IMR-90 (cell line): ENCODE results near the gene DUOX1. TPM values are rescaled to one million over a fixed set of nuclear protein-coding genes. Genes with fewer than 3 reads are reported as not detected.

Experiments
- ATAC-seq: fragments of 200-7000 bp; cut with Tn5 transposase; 2 replicates; pipeline ENCODE4 v1.9.1; 2020; ENCODE audit warnings: low read depth, mild to moderate bottlenecking, moderate library complexity
- BruUV-seq: library from RNA; stranded (reverse); fragments of 400-500 nt; replicated peaks from 2 replicates; lab custom pipeline; 2021; lab: Mats Ljungman, UMichigan
- CTCF ChIA-PET: fragments of 300-600 bp; formaldehyde crosslinking; extraction: SDS; loops from one replicate; lab custom pipeline; 2021; ENCODE audit warnings: antibody characterized with exemption; lab: Yijun Ruan, JAX
- POLR2A ChIA-PET: fragments of 300-600 bp; sonication (Branson Sonifier 250); formaldehyde crosslinking; loops from one replicate; lab custom pipeline; 2022; ENCODE audit warnings: antibody characterized with exemption; ENCODE audit not compliant: unreplicated experiment; lab: Charles Lee
- DNase-seq: peaks from one replicate; pipeline ENCODE4 v3.0.0; 2013
- H2AFZ ChIP-seq: replicated peaks from 2 replicates; pipeline ENCODE3; 2013; ENCODE audit warnings: low read length, mild to moderate bottlenecking; ENCODE audit not compliant: poor library complexity
- H2AK5ac ChIP-seq: 2 replicates; pipeline ENCODE4 v1.6.1; 2013; ENCODE audit warnings: low read depth, low read length, inconsistent platforms
- H2AK9ac ChIP-seq: replicated peaks from 2 replicates; pipeline ENCODE3; 2013; ENCODE audit warnings: mild to moderate bottlenecking, low read depth, low read length, moderate library complexity; ENCODE audit not compliant: poor library complexity
- H2BK120ac ChIP-seq: 2 replicates; pipeline ENCODE4 v1.6.1; 2013; ENCODE audit warnings: low read depth, low read length, inconsistent platforms
- H2BK15ac ChIP-seq: 3 replicates; pipeline ENCODE4 v1.6.1; 2013; ENCODE audit warnings: low read depth, low read length, inconsistent platforms
- H2BK20ac ChIP-seq: 2 replicates; pipeline ENCODE4 v1.6.1; 2013; ENCODE audit warnings: low read depth, mild to moderate bottlenecking, inconsistent platforms, low read length, moderate library complexity
- H2BK5ac ChIP-seq: 2 replicates; pipeline ENCODE4 v1.6.1; 2013; ENCODE audit warnings: mild to moderate bottlenecking, low read depth, low read length, inconsistent platforms; ENCODE audit not compliant: poor library complexity, severe bottlenecking
- H3K14ac ChIP-seq: replicated peaks from 2 replicates; pipeline ENCODE4 v1.6.1; 2013; ENCODE audit warnings: low read depth, low read length, inconsistent platforms
- H3K18ac ChIP-seq: 2 replicates; pipeline ENCODE4 v1.6.1; 2013; ENCODE audit warnings: low read depth, low read length, control low read depth
- H3K23ac ChIP-seq: 2 replicates; pipeline ENCODE4 v1.6.1; 2013; ENCODE audit warnings: low read depth, low read length, inconsistent platforms
- H3K27ac ChIP-seq: 2 replicates; pipeline ENCODE4 v1.5.1; 2013; ENCODE audit warnings: mild to moderate bottlenecking, control low read depth, low read length; ENCODE audit not compliant: insufficient read depth
- H3K27me3 ChIP-seq: 2 replicates; pipeline ENCODE4 v1.6.1; 2013; ENCODE audit warnings: low read length; ENCODE audit not compliant: control insufficient read depth, insufficient read depth
- H3K36me3 ChIP-seq: 2 replicates; pipeline ENCODE4 v1.6.1; 2013; ENCODE audit warnings: low read length, mixed read lengths; ENCODE audit not compliant: control insufficient read depth, insufficient read depth
- H3K4ac ChIP-seq: 2 replicates; pipeline ENCODE4 v1.6.1; 2013; ENCODE audit warnings: low read depth, low read length, inconsistent platforms
- H3K4me1 ChIP-seq: 2 replicates; pipeline ENCODE4 v1.6.1; 2013; ENCODE audit warnings: low read length, mixed read lengths; ENCODE audit not compliant: control insufficient read depth, insufficient read depth
- H3K4me2 ChIP-seq: 2 replicates; pipeline ENCODE4 v1.6.1; 2013; ENCODE audit warnings: low read depth, mild to moderate bottlenecking, control low read depth, low read length, moderate library complexity
- H3K4me3 ChIP-seq: 2 replicates; pipeline ENCODE4 v1.5.1; 2013; ENCODE audit warnings: low read depth, mild to moderate bottlenecking, control low read depth, low read length, moderate library complexity; ENCODE audit not compliant: insufficient read depth
- H3K56ac ChIP-seq: 2 replicates; pipeline ENCODE4 v1.6.1; 2013; ENCODE audit warnings: low read length, inconsistent platforms; ENCODE audit not compliant: insufficient read depth; ENCODE audit errors: extremely low read depth
- H3K79me1 ChIP-seq, 2 experiments: 2 replicates each; pipeline ENCODE4 v1.6.1; 2013; ENCODE audit warnings: low read length in 2 of 2, inconsistent platforms in 1 of 2, low read depth in 1 of 2
- H3K9ac ChIP-seq: 2 replicates; pipeline ENCODE4 v1.6.1; 2013; ENCODE audit warnings: low read depth, low read length, control low read depth
- H3K9me1 ChIP-seq: 2 replicates; pipeline ENCODE4 v1.6.1; 2013; ENCODE audit warnings: low read length, inconsistent platforms; ENCODE audit not compliant: insufficient read depth
- H3K9me3 ChIP-seq: 2 replicates; pipeline ENCODE4 v1.6.1; 2013; ENCODE audit warnings: low read length; ENCODE audit not compliant: control insufficient read depth, insufficient read depth
- H4K20me1 ChIP-seq: 2 replicates; pipeline ENCODE4 v1.6.1; 2013; ENCODE audit warnings: low read length, inconsistent platforms; ENCODE audit not compliant: insufficient read depth
- H4K5ac ChIP-seq: 2 replicates; pipeline ENCODE4 v1.6.1; 2013; ENCODE audit warnings: mild to moderate bottlenecking, low read depth, low read length, control low read depth
- H4K8ac ChIP-seq, 2 experiments: 2 replicates each; pipeline ENCODE4 v1.6.1; 2013; ENCODE audit warnings: low read depth in 2 of 2, low read length in 2 of 2, control low read depth in 1 of 2, inconsistent platforms in 1 of 2
- H4K91ac ChIP-seq: 2 replicates; pipeline ENCODE4 v1.6.1; 2013; ENCODE audit warnings: low read depth, low read length, inconsistent platforms; ENCODE audit not compliant: insufficient read depth
- BHLHE40 ChIP-seq: fragments of 150-350 bp; IDR thresholded peaks from 2 replicates; pipeline ENCODE4 v1.6.1; 2016; ENCODE audit warnings: mild to moderate bottlenecking, low read depth, low read length
- CEBPB ChIP-seq: IDR thresholded peaks from 2 replicates; pipeline ENCODE4 v1.6.1; 2012; ENCODE audit warnings: low read depth, low read length, improper control_type of control experiment
- WGBS, 2 experiments: methylation state at CpG; one replicate each; pipeline versions ENCODE4 v1.1.5 to v1.1.7; 2013; ENCODE audit warnings: missing lambda C conversion rate in 2 of 2; ENCODE audit not compliant: insufficient read length in 1 of 2; ENCODE audit errors: extremely low coverage in 2 of 2; 5-methylcytosine and 5-hydroxymethylcytosine counted together
- dilution Hi-C: fragments of 300-500 bp; cut with HindIII; formaldehyde crosslinking; loops from one replicate; pipeline ENCODE4 v1.14.3; 2018; ENCODE audit warnings: low sequenced_read_pairs; ENCODE audit not compliant: unreplicated experiment
- in situ Hi-C: fragments of 300-500 bp; cut with MboI; formaldehyde crosslinking; loops from 3 replicates; pipeline ENCODE4 v1.14.3; 2019; ENCODE audit warnings: low sequenced_read_pairs, inconsistent platforms, mixed read lengths
- intact Hi-C: fragments of 100-400 bp; cut with micrococcal nuclease; formaldehyde crosslinking; loops from 2 replicates; pipeline ENCODE4 v1.10.0; 2022
- polyA plus RNA-seq, 3 experiments: library from polyadenylated mRNA; depleted of rRNA; stranded (reverse); fragments of >200 nt; gene quantifications; 2 replicates each; pipeline ENCODE4 v1.2.3, GENCODE V29; 2012; ENCODE audit warnings: low replicate concordance in 1 of 3
- total RNA-seq: library from RNA; depleted of rRNA; stranded (reverse); fragments of >200 nt; gene quantifications from 2 replicates; pipeline ENCODE4 v1.2.3, GENCODE V29; 2012

The DUOX1 gene
- total and polyA plus RNA-seq, 2 of the 4 experiments (the other 2 are of a cell fraction), result not detected

- no peak overlapping the region for H3K27ac ChIP-seq
- H3K18ac ChIP-seq, result no peak overlapping the region
- H2BK20ac ChIP-seq, result no peak overlapping the region
- dilution Hi-C loops, result no loop called here
- no CpG with 5 or more reads among the region's 3 CpGs for WGBS, 2 experiments
- H3K4me3 ChIP-seq, result no peak overlapping the region
- H3K9me3 ChIP-seq, result no peaks in the 10 kb centered on the region
- no peak overlapping the region for H2BK15ac ChIP-seq
- H3K4me1 ChIP-seq, result peaks cover 3% of the 10 kb centered on the region
- H3K9ac ChIP-seq, result no peak overlapping the region
- ATAC-seq (no peak), DNase-seq (no peak)
- H4K8ac ChIP-seq, result no peak overlapping the region
- H3K36me3 ChIP-seq, result no peaks in the 10 kb centered on the region
- no peaks in the 10 kb centered on the region for H3K79me1 ChIP-seq
- no peaks in the 10 kb centered on the region for H3K9me1 ChIP-seq
- no peak overlapping the region for H4K5ac ChIP-seq
- ChIA-PET CTCF (no interaction called here), POLR2A (no interaction called here)
- H3K23ac ChIP-seq, result no peak overlapping the region
- H3K4me2 ChIP-seq, result no peak overlapping the region
- intact Hi-C loops, result no loop called here
- TF ChIP-seq BHLHE40, result no peak
- TF ChIP-seq CEBPB, result no peak
- no peak overlapping the region for H2AFZ ChIP-seq
- H4K91ac ChIP-seq, result no peak overlapping the region
- no peak overlapping the region for H3K4ac ChIP-seq
- no peak overlapping the region for H3K14ac ChIP-seq
- peaks cover 31% of the 10 kb centered on the region for H3K27me3 ChIP-seq
- H2BK120ac ChIP-seq, result no peak overlapping the region
- BruUV-seq, result no TSS peak
- no peak overlapping the region for H2BK5ac ChIP-seq
- H4K20me1 ChIP-seq, result no peaks in the 10 kb centered on the region
- in situ Hi-C loops, result no loop called here
- H2AK9ac ChIP-seq, result no peak overlapping the region
- H2AK5ac ChIP-seq, result no peak overlapping the region
- no peak overlapping the region for H3K56ac ChIP-seq
Observed at GRCh38 chr15:45121020-45121419, 8.8 kb upstream of the DUOX1 start.
